ENCODE data around the gene ZMYM2. TPM values are rescaled to one million over a fixed set of nuclear protein-coding genes. Genes with fewer than 3 reads are reported as not detected.

ZMYM2 gene
- total and polyA plus RNA-seq, 2 donors (not counting 1 experiment from before 2014, with no cell fraction given): 37.3 to 63.4 TPM

DNA sequence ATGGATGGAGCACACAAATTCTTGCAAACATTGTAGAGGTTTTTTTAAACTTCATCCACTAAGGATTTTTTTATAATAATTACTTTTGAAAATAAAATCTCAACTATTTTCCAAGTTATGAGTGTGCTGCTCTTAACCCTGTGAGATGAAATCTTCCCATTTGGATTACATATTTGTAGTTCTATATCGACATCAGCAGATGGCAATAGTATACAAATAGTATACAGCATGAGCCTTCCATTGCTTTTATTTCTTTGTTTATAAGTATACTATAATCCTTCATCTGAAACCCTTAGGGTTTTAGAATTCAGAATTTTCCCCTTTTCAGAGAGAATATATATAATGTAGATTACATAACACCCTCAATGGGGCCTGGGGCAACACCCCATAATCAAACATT is 131.8 kb downstream of the ZMYM2 start:
- Histone ChIP-seq H3K4me2 (ENCODE audit: extremely low read depth, insufficient read depth, low read length) (no peak overlapping the region), H3K79me2 (ENCODE audit: control insufficient read depth, insufficient read depth, low read length) (no peaks in the 10 kb centered on the region)

DNA sequence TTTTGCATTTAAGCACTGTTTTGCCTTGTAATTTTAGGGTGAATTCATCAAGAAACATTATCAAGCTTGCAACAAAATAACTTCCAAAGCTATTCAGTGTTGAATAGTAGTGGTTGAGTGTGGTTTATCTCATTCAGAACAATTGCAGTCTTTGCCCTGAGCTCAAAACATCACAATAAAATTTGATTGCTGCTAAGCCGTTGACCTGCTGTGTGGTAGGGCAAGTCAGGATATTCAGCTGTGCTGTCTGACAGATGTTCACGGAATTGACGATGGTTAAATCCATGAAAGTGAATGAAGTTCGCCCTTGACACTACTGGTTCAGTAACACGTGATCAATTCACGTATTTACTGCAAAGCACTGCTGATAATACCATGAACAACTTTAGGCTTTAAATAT is 135.4 kb downstream of the ZMYM2 start:
- H3K4me1 ChIP-seq (ENCODE audit: control insufficient read depth, extremely low read depth, insufficient read depth, low read length): no peaks in the 10 kb centered on the region
- no peaks in the 10 kb centered on the region for H3K79me2 ChIP-seq (ENCODE audit: control insufficient read depth, insufficient read depth, low read length)
- no peaks in the 10 kb centered on the region for H3K36me3 ChIP-seq (ENCODE audit: control insufficient read depth, insufficient read depth, low read length)
- H3K27ac ChIP-seq (ENCODE audit: insufficient read depth, low read length): no peak overlapping the region
- H3K4me2 ChIP-seq (ENCODE audit: extremely low read depth, insufficient read depth, low read length): no peak overlapping the region
- DNase-seq (ENCODE audit: low read depth in 2 of 2): no peak
- H2AFZ ChIP-seq (ENCODE audit: low read length): no peak overlapping the region
- TF ChIP-seq EZH2 (IDR thresholded peaks at IDR 0.05; ENCODE audit: low read length, missing control alignments): no peak
- TF ChIP-seq, protein P1, sequence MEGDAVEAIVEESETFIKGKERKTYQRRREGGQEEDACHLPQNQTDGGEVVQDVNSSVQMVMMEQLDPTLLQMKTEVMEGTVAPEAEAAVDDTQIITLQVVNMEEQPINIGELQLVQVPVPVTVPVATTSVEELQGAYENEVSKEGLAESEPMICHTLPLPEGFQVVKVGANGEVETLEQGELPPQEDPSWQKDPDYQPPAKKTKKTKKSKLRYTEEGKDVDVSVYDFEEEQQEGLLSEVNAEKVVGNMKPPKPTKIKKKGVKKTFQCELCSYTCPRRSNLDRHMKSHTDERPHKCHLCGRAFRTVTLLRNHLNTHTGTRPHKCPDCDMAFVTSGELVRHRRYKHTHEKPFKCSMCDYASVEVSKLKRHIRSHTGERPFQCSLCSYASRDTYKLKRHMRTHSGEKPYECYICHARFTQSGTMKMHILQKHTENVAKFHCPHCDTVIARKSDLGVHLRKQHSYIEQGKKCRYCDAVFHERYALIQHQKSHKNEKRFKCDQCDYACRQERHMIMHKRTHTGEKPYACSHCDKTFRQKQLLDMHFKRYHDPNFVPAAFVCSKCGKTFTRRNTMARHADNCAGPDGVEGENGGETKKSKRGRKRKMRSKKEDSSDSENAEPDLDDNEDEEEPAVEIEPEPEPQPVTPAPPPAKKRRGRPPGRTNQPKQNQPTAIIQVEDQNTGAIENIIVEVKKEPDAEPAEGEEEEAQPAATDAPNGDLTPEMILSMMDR (conservative IDR thresholded peaks at IDR 0.05 in 1 of 2, IDR thresholded peaks at IDR 0.05 in 1 of 2; ENCODE audit: low read depth in 1 of 2, low read length in 2 of 2): no peak
- no peaks in the 10 kb centered on the region for H3K9me3 ChIP-seq (ENCODE audit: control insufficient read depth, insufficient read depth, low read depth, low read length)
- H3K27me3 ChIP-seq (ENCODE audit: control insufficient read depth, insufficient read depth, low read length): no peaks in the 10 kb centered on the region
- no peaks in the 10 kb centered on the region for H4K20me1 ChIP-seq (ENCODE audit: control insufficient read depth, extremely low read depth, insufficient read depth, low read length)
- no peak overlapping the region for H3K4me3 ChIP-seq (replicated peaks in 1 of 4; ENCODE audit: control extremely low read depth in 1 of 4, insufficient read depth in 1 of 4, low read depth in 3 of 4, low read length in 4 of 4)
- no peak overlapping the region for H3K9ac ChIP-seq (ENCODE audit: insufficient read depth, low read length)

More for the DNA sequence above, 131.8 kb downstream of the ZMYM2 start:
- no peak overlapping the region for H3K27ac ChIP-seq (ENCODE audit: insufficient read depth, low read length)
- no peak for TF ChIP-seq EZH2 (IDR thresholded peaks at IDR 0.05; ENCODE audit: low read length, missing control alignments)
- TF ChIP-seq, protein P1 (conservative IDR thresholded peaks at IDR 0.05 in 1 of 2, IDR thresholded peaks at IDR 0.05 in 1 of 2; ENCODE audit: low read depth in 1 of 2, low read length in 2 of 2): no peak
- no peak overlapping the region for H3K4me3 ChIP-seq (replicated peaks in 1 of 4; ENCODE audit: control extremely low read depth in 1 of 4, insufficient read depth in 1 of 4, low read depth in 3 of 4, low read length in 4 of 4)
- no peaks in the 10 kb centered on the region for H3K4me1 ChIP-seq (ENCODE audit: control insufficient read depth, extremely low read depth, insufficient read depth, low read length)
- no peaks in the 10 kb centered on the region for H4K20me1 ChIP-seq (ENCODE audit: control insufficient read depth, extremely low read depth, insufficient read depth, low read length)
- peak in 1 of 2 donors; percentile 29 for DNase-seq (ENCODE audit: low read depth in 2 of 2)
- no peaks in the 10 kb centered on the region for H3K27me3 ChIP-seq (ENCODE audit: control insufficient read depth, insufficient read depth, low read length)
- no peak overlapping the region for H2AFZ ChIP-seq (ENCODE audit: low read length)
- no peaks in the 10 kb centered on the region for H3K9me3 ChIP-seq (ENCODE audit: control insufficient read depth, insufficient read depth, low read depth, low read length)
- no peaks in the 10 kb centered on the region for H3K36me3 ChIP-seq (ENCODE audit: control insufficient read depth, insufficient read depth, low read length)
- H3K9ac ChIP-seq (ENCODE audit: insufficient read depth, low read length): no peak overlapping the region

DNA sequence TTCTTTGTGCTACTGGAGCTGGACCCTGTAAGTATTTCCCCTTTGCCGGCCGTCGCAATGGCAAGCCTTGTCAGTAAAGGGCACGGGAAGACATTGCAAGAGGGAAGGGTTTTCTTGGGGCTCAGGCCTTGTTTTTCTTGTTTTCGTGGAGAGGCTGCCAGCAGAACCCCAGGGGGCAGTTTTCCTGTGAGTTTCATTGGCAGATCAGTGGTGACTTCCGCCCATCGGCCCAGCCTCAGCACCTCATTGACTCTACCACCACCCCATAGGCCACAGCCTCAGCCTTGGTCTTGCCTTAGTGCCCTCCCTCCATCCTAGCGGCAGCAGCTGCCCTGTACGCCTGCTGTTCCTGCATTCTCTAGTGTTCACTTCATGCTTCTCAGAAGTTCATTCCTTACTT is 140.8 kb downstream of the ZMYM2 start:
- TF ChIP-seq, protein P1 (conservative IDR thresholded peaks at IDR 0.05 in 1 of 2, IDR thresholded peaks at IDR 0.05 in 1 of 2; ENCODE audit: low read depth in 1 of 2, low read length in 2 of 2): no peak
- no peak for TF ChIP-seq EZH2 (IDR thresholded peaks at IDR 0.05; ENCODE audit: low read length, missing control alignments)
- H3K9me3 ChIP-seq (ENCODE audit: control insufficient read depth, insufficient read depth, low read depth, low read length): no peaks in the 10 kb centered on the region
- no peak overlapping the region for H3K4me2 ChIP-seq (ENCODE audit: extremely low read depth, insufficient read depth, low read length)
- peaks cover 24% of the 10 kb centered on the region for H3K27me3 ChIP-seq (ENCODE audit: control insufficient read depth, insufficient read depth, low read length)
- no peak overlapping the region for H3K4me3 ChIP-seq (replicated peaks in 1 of 4; ENCODE audit: control extremely low read depth in 1 of 4, insufficient read depth in 1 of 4, low read depth in 3 of 4, low read length in 4 of 4)
- H3K27ac ChIP-seq (ENCODE audit: insufficient read depth, low read length): no peak overlapping the region
- no peak overlapping the region for H3K9ac ChIP-seq (ENCODE audit: insufficient read depth, low read length)
- no peaks in the 10 kb centered on the region for H4K20me1 ChIP-seq (ENCODE audit: control insufficient read depth, extremely low read depth, insufficient read depth, low read length)
- H2AFZ ChIP-seq (ENCODE audit: low read length): no peak overlapping the region
- H3K79me2 ChIP-seq (ENCODE audit: control insufficient read depth, insufficient read depth, low read length): no peaks in the 10 kb centered on the region
- H3K36me3 ChIP-seq (ENCODE audit: control insufficient read depth, insufficient read depth, low read length): no peaks in the 10 kb centered on the region
- DNase-seq (ENCODE audit: low read depth in 2 of 2): no peak
- no peaks in the 10 kb centered on the region for H3K4me1 ChIP-seq (ENCODE audit: control insufficient read depth, extremely low read depth, insufficient read depth, low read length)

Measured in fibroblast of lung (primary cell).